ENCODE results near the gene BTK.

The BTK gene

GRCh38 chrX:101408532-101408841 lies 22.5 kb upstream of the BTK start:
- H3K4me3 ChIP-seq (replicated peaks; ENCODE audit: low read depth, low read length): peak overlapping the region; percentile 77
- DNase-seq (ENCODE audit: extremely low read depth, low read depth): no peak
- no peak for TF ChIP-seq CTCF (IDR thresholded peaks at IDR 0.05; ENCODE audit: low read depth, low read length, missing control alignments)

GRCh38 chrX:101407748-101408531 lies 21.9 kb upstream of the BTK start, which contains the start of the genes GLA and HNRNPH2:
Gene GLA (minus strand): TSS chrX:101407925. CDS start chrX:101407903, 22 bp downstream.
Gene HNRNPH2 (plus strand): TSS chrX:101408222. CDS start chrX:101411989, 3,767 bp downstream.
- DNase-seq (ENCODE audit: extremely low read depth, low read depth): peak; percentile 97
- TF ChIP-seq CTCF (IDR thresholded peaks at IDR 0.05; ENCODE audit: low read depth, low read length, missing control alignments): no peak
- peak within 1 kb of the TSS; percentile 77 for H3K4me3 ChIP-seq (replicated peaks; ENCODE audit: low read depth, low read length)

- peak overlapping the region; percentile 77 for H3K4me3 ChIP-seq (replicated peaks; ENCODE audit: low read depth, low read length)
- no peak for DNase-seq (ENCODE audit: extremely low read depth, low read depth)
- TF ChIP-seq CTCF (IDR thresholded peaks at IDR 0.05; ENCODE audit: low read depth, low read length, missing control alignments): no peak
Observed at GRCh38 chrX:101407167-101407747, 21.3 kb upstream of the BTK start.

GRCh38 chrX:101399825-101400224 lies 13.8 kb upstream of the BTK start:
- TF ChIP-seq CTCF (IDR thresholded peaks at IDR 0.05; ENCODE audit: low read depth, low read length, missing control alignments): no peak
- DNase-seq (ENCODE audit: extremely low read depth, low read depth): no peak
- H3K4me3 ChIP-seq (replicated peaks; ENCODE audit: low read depth, low read length): no peak overlapping the region

GRCh38 chrX:101398694-101399093 lies 12.7 kb upstream of the BTK start:
- no peak overlapping the region for H3K4me3 ChIP-seq (replicated peaks; ENCODE audit: low read depth, low read length)
- DNase-seq (ENCODE audit: extremely low read depth, low read depth): no peak
- no peak for TF ChIP-seq CTCF (IDR thresholded peaks at IDR 0.05; ENCODE audit: low read depth, low read length, missing control alignments)

- H3K4me3 ChIP-seq (replicated peaks; ENCODE audit: low read depth, low read length): no peak overlapping the region
- no peak for TF ChIP-seq CTCF (IDR thresholded peaks at IDR 0.05; ENCODE audit: low read depth, low read length, missing control alignments)
- DNase-seq (ENCODE audit: extremely low read depth, low read depth): no peak
Observed at GRCh38 chrX:101397779-101398178, 11.8 kb upstream of the BTK start.

Measured in HFF-Myc (cell line).